ENCODE measurements around the gene MOB3B. TPM values are rescaled to one million over a fixed set of nuclear protein-coding genes. Genes with fewer than 3 reads are reported as not detected.
"Not testable (repeated sequence)": the region's sequence is repeated elsewhere in the genome, so short reads cannot be mapped to it uniquely, and the experiment has no call there.

Gene MOB3B
- total RNA-seq, 1 experiment from 2014 or later = 0.15 TPM

GRCh38 chr9:27453860-27454553, 75.6 kb downstream of the MOB3B start:
- DNase-seq (ENCODE audit: extremely low read depth, low read depth) = no peak

DNA sequence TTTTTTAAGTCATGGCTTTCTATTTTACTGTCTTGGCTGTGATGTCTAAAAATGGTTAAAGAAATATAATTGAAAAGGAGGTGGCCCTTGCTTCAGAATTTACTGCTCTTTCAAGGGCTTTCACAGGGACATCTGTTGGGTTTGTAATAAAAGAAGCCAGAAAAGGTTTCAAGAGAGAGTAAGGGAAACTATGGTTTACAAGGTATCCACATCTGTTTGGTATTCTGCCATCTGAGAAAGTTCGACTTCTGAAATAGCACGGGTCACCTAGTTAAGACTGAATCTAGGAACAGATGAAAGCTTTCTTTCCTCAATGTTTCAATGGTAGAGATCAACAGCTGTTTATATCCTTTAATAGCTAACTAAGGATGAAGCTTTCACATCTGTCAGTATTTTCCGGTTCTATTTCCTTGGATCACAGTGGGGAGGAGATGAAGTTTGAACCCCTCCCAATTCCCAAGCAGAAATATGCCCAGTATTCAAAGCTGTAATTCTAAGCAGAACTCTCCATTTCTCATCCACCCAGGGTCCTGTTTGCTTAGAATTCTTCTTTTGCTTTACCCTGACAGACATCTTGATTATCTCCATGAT, 78.3 kb downstream of the MOB3B start:
- no peak for DNase-seq (ENCODE audit: extremely low read depth, low read depth)

- DNase-seq (ENCODE audit: extremely low read depth, low read depth) = no peak
Measured at GRCh38 chr9:27450752-27451151, 78.9 kb downstream of the MOB3B start.

- DNase-seq (ENCODE audit: extremely low read depth, low read depth) = not testable (repeated sequence)
Measured at GRCh38 chr9:27448356-27448755, 81.3 kb downstream of the MOB3B start.

GRCh38 chr9:27447031-27447683, 82.5 kb downstream of the MOB3B start:
- no peak for DNase-seq (ENCODE audit: extremely low read depth, low read depth)

DNA sequence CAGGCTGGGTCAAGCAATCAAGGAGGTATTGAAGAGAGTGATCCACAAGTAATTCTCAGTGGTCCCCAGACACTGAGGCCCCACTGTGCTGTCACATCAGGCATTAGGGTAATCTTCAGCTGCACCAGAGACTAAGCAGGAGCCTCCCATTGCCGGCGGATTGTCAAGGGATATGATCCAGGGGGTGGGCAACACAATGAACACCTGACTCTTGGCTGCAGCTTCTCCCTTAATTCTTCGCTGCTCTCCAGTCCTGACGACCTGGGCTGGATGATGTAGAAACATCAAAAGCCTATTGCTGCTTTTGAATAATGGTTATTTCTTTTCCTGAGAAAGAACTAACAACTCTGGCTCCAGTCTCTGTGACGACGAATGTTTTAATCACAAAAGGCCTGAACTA, 83.9 kb downstream of the MOB3B start:
- no peak for DNase-seq (ENCODE audit: extremely low read depth, low read depth)

- DNase-seq (ENCODE audit: extremely low read depth, low read depth) = no peak
Measured at GRCh38 chr9:27445057-27445595, 84.5 kb downstream of the MOB3B start.

GRCh38 chr9:27442464-27442863, 87.2 kb downstream of the MOB3B start:
- no peak for DNase-seq (ENCODE audit: extremely low read depth, low read depth)

- DNase-seq (ENCODE audit: extremely low read depth, low read depth) = no peak
Measured at GRCh38 chr9:27441741-27442070, 87.9 kb downstream of the MOB3B start.

GRCh38 chr9:27440888-27441740, 88.5 kb downstream of the MOB3B start:
- no peak for DNase-seq (ENCODE audit: extremely low read depth, low read depth)

GRCh38 chr9:27438522-27438921, 91.1 kb downstream of the MOB3B start:
- no peak for DNase-seq (ENCODE audit: extremely low read depth, low read depth)

GRCh38 chr9:27437652-27438373, 91.8 kb downstream of the MOB3B start:
- DNase-seq (ENCODE audit: extremely low read depth, low read depth) = no peak

DNA sequence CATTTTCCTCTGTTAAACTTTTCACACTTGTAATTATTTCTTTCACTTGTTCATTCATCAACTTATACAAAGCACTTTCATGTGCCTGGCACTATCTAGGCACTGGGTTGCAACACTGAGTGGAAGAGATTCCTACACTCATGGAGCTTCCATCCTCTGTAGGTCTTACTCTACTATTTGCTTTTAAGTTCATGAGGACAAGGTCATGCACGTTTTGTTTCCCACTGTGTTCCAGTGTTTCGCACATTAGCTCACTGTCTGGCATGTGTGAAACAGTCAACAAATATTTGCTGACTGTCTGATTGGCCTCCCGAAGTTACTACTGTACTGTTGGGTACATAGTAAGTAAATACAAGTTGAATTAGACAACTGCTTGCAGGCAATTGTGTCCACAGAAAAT, 93.4 kb downstream of the MOB3B start:
- no peak for DNase-seq (ENCODE audit: extremely low read depth, low read depth)

DNA sequence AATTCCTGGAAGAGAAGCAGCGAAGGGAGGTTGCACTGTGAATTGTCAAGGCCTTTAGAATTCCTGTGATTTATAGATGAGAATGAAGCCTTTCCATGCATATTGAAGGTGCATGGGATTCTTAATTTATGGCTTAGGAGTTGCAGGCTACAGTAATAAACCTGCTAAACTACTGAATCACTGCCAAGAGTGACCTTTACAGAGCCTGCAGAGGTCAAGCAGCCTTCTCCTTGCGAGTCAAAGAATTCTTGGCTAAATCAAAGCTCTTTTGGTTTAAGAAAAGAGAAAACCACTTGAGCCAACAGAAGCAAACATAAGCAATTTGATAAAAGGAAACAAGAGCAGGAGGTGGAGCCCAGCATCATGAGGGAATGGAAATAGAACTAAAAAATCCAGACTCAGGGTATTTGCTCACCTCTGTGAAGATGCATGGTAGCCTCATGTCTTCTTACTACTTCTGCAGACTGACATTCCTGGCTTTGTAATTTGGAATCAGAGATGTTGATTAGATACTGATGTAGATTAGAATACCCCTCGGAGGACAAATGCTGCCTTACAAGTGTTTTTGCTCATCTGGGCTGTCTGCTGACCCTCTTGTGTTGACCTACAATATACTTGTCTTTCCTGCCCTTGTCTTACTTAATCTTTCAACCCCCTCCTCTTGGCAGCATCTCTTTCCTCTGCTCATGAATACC, 95.8 kb downstream of the MOB3B start:
- DNase-seq (ENCODE audit: extremely low read depth, low read depth) = no peak

- no peak for DNase-seq (ENCODE audit: extremely low read depth, low read depth)
Measured at GRCh38 chr9:27432308-27432707, 97.3 kb downstream of the MOB3B start.

DNA sequence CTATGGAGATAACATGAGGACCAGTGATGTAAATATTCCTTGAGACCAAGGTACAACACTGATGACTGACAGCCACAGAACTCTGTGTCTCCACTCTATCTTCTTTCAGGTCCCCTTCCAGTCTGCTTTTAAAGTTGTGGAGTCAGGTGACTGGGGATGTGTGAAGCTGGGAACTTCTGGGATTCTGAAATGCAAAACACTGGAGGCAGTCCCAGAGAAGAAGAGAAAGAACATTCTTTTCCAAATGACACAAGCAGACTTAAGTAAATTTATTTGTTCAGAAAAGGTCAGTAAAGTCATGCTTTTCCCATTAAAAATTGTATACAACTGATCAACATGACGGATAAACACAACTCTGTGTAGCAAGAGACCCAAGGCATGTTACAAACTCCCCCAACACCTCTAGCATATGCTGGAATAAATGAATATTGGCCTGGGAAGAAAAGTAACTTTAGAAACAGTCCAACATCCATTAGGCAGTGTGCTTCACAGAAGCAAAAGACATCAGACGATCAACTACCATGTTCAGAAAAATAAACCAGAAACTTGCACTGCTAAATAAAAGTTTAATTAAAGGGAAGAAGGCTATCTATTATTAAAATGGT, 98.0 kb downstream of the MOB3B start:
- DNase-seq (ENCODE audit: extremely low read depth, low read depth) = no peak

GRCh38 chr9:27430750-27431535, 98.7 kb downstream of the MOB3B start:
- no peak for DNase-seq (ENCODE audit: extremely low read depth, low read depth)

DNA sequence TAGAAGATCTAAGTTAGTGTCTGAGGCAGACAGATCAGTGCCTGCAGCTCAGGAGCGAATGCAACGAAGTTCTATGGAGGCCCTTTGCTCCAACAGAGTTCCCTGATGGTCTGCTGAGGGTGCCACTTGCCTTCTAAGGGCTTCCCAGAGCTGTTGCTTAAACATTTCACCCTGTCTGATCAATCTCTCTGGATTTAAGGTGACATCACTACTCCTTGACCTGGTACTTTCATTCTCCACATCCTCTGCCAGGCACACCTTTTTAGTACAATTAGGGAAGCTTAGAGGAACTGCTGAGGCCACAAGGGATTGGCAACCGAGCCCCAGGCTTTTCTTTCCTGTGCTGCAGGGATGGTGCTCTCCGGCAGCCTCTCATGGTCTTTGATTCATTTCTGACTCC, 99.7 kb downstream of the MOB3B start:
- no peak for DNase-seq (ENCODE audit: extremely low read depth, low read depth)

- no peak for DNase-seq (ENCODE audit: extremely low read depth, low read depth)
Measured at GRCh38 chr9:27429436-27429835, 100.2 kb downstream of the MOB3B start.
